GM12864 (cell line): ENCODE results near the gene CLSTN2.

Source experiments
- DNase-seq: peaks from one replicate; pipeline ENCODE4 v3.0.0-alpha.2; 2011; ENCODE audit warnings: low read depth
- H3K4me3 ChIP-seq: 2 replicates; pipeline ENCODE4 v1.5.1; 2011; ENCODE audit warnings: mild to moderate bottlenecking, low read depth, low read length, control low read depth
- TF ChIP-seq, protein P1 (sequence below): IDR thresholded peaks from 2 replicates; pipeline ENCODE4 v1.5.1; 2011; ENCODE audit warnings: low read depth, mild to moderate bottlenecking, moderate library complexity, low read length, control low read depth, inconsistent platforms; ENCODE audit errors: missing control alignments

Gene CLSTN2

DNA sequence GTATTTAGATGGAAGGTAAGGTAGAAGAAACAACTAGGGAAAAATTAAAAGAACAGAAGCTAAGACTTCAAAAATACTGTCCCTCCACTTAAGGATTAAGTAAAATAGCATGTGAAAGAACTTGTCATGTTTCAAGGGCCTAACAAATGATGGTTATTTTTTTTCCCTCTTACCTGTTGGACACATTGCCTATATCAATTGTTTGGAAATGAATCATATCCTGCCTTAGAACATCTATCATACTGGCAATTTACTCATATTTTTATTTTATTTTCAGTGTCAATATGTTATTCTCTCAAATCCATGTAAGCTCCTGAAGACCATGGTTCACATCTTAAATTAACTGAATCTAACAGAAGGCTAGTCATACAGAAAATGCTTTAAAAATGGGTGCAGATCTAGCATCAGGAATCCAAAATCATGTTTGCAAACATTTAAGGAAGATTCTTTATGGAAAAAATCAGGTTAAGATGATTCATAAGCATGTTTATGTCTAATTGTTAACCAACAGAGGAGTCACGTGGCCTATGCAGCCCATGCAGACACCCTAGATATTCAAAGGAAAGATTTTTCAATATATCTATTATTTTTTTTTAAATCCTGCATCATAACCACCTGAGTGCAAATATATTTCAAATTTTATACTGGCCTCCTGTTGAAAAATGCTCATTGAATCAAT lies 607.1 kb downstream of the CLSTN2 start:
- H3K4me3 ChIP-seq: no peak overlapping the region
- TF ChIP-seq, protein P1, sequence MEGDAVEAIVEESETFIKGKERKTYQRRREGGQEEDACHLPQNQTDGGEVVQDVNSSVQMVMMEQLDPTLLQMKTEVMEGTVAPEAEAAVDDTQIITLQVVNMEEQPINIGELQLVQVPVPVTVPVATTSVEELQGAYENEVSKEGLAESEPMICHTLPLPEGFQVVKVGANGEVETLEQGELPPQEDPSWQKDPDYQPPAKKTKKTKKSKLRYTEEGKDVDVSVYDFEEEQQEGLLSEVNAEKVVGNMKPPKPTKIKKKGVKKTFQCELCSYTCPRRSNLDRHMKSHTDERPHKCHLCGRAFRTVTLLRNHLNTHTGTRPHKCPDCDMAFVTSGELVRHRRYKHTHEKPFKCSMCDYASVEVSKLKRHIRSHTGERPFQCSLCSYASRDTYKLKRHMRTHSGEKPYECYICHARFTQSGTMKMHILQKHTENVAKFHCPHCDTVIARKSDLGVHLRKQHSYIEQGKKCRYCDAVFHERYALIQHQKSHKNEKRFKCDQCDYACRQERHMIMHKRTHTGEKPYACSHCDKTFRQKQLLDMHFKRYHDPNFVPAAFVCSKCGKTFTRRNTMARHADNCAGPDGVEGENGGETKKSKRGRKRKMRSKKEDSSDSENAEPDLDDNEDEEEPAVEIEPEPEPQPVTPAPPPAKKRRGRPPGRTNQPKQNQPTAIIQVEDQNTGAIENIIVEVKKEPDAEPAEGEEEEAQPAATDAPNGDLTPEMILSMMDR: no peak
- DNase-seq: no peak

DNA sequence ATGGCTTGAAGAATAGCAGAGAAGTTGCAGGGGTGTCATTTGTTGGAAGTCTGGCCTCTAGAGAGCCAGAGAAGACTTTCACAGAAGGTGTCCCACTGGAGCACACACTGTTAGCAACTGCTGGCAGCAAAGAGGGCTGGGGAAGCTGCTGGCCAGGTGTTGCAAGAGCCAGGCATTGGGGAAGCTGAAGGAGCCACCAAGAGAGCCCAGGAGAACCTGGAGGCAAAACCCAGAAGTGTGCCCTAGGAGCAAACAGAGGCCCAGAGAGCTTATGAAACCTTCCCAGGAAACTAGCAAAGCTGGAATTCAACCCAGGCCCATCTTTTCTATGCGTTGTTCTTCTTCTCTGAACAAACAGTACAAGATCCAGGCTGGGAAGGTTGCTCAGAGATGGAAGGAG lies 610.2 kb downstream of the CLSTN2 start:
- no peak for DNase-seq
- no peak overlapping the region for H3K4me3 ChIP-seq
- TF ChIP-seq, protein P1: no peak

DNA sequence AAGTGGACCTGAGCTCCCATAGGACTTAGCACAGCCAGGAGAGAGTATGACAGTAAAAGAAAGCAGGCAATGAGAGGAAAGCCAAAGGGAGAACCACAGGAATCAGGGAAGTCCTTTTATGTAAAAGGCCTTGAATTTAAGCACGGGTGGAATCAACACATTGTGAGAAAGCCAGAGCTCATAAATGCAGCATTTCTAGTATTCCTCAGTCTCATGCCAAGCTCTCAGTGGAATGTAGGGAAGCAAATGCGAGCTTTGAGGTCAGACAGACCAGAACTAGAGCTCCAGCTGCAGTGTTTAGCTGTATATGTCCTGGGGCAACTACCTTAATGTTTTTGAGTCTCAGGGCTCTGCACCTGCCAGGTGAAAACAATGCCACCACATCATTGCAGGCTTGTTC lies 610.8 kb downstream of the CLSTN2 start:
- TF ChIP-seq, protein P1: no peak
- no peak overlapping the region for H3K4me3 ChIP-seq
- no peak for DNase-seq

DNA sequence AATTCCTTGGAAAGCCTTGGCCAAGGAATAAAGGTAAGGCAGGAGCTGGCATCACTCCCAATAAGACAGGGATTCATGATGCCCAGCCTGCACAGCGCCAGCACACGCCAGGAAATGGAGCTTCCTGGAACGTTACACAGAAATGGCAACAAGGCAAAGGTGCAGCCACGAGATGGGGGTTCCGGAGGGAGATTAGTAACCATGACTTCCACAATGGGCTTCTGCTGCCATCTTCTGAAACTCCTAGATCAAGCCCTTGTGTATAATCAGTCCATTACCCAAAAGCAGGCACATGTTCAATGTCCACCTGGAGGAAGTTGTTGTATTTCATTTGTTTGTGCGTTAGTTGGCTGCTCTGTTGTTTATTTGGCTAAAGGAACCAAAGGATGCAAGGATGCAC lies 611.7 kb downstream of the CLSTN2 start:
- H3K4me3 ChIP-seq: no peak overlapping the region
- DNase-seq: no peak
- TF ChIP-seq, protein P1: no peak

GRCh38 chr3:140552403-140552802 lies 617.4 kb downstream of the CLSTN2 start:
- DNase-seq: no peak
- H3K4me3 ChIP-seq: no peak overlapping the region
- TF ChIP-seq, protein P1: peak; percentile 15

DNA sequence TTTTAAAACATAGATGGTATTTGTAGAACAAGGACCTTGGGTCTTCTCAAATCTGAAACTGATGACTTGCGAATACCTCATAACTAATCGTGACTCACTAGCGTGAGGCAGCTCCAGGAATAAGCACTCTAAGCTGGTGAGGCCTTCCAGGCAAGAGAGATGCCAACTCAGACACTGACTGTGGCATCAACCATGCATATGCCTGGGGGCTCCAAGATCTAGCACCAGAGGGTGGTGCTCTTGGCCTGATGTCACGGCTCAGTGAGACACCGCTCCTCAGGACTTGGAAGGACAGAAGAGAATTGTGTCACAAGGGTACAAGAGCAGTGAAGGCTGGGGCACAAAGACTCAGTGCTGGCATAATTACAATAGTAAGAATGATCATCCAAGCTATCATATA lies 617.9 kb downstream of the CLSTN2 start:
- no peak for DNase-seq
- no peak overlapping the region for H3K4me3 ChIP-seq
- TF ChIP-seq, protein P1: no peak

DNA sequence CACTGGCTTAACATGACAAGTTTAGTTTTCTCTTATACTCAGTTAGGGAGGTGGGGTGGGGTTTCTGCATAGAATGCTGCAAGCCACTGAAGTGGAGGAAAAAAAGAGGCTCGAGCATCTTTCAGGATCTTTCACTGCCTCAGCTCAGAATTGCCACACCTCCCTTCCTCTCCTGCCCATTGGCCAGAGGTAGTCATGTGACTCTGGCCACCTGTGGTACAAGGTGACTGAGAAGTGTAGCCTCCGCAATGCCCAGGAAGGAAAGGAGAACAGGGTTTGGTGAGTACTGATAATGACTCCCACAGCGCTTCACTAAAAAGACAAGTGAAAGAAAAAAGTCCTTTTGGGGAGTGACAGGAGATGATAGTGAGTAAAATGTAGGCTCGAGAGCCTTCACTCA lies 618.6 kb downstream of the CLSTN2 start:
- DNase-seq: no peak
- no peak overlapping the region for H3K4me3 ChIP-seq
- TF ChIP-seq, protein P1: no peak
